IPS-18a (cell line): ENCODE results near the gene DHRSX.
"Not testable (repeated sequence)": the region's sequence is repeated elsewhere in the genome, so short reads cannot be mapped to it uniquely, and the experiment has no call there.

Experiments used
- H3K27ac ChIP-seq: one replicate; pipeline ENCODE4 v1.5.1; 2013; ENCODE audit warnings: low read length
- H3K27me3 ChIP-seq: one replicate; pipeline ENCODE4 v1.6.1; 2013; ENCODE audit warnings: mild to moderate bottlenecking, low read length; ENCODE audit not compliant: control insufficient read depth, insufficient read depth
- H3K36me3 ChIP-seq: one replicate; pipeline ENCODE4 v1.6.1; 2013; ENCODE audit warnings: low read depth, low read length; ENCODE audit not compliant: control insufficient read depth
- H3K4me1 ChIP-seq: one replicate; pipeline ENCODE4 v1.6.1; 2013; ENCODE audit warnings: low read depth, low read length; ENCODE audit not compliant: control insufficient read depth
- H3K4me3 ChIP-seq: one replicate; pipeline ENCODE4 v1.5.1; 2013; ENCODE audit warnings: low read length
- H3K9ac ChIP-seq: one replicate; pipeline ENCODE4 v1.6.1; 2013; ENCODE audit warnings: mild to moderate bottlenecking, low read length, moderate library complexity
- H3K9me3 ChIP-seq: one replicate; pipeline ENCODE4 v1.6.1; 2013; ENCODE audit warnings: low read depth, low read length; ENCODE audit not compliant: control insufficient read depth

Gene DHRSX

DNA sequence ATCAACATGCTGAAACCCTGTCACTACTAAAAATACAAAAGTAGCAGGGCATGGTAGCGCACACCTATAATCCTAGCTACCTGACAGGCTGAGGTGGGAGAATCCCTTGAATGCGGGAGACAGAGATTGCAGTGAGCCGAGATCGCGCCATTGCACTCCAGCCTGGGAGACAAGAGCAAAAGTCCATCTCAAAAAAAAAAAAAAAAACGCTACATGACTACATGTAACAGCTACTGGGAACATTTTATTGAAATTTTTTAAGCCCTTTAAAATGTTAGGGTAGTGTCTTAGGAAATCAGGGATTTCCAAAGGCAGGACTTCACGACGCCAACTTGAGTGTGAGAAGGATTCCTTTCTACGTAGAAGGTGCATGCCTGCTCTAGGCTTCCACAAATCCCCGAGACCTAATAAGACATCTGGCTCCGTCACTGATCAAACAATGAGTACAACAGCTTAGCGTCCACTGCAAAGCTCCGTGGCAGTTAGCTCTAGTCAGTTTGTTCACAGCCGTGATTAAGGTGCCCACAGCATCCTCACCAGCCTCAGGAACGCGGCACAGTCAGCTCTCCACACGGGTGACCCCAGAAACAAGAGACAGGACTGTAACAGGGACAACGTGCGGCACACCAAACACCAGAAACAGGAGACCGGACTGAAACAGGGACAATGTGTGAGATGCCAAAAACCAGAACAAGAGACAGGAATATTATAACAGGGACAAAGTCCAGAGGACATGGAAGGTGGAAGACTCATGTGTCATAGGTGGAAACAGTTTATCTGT lies 33.7 kb downstream of the DHRSX start:
- Histone ChIP-seq H3K9ac (no peak overlapping the region), H3K4me3 (no peak overlapping the region), H3K27ac (no peak overlapping the region), H3K9me3 (peaks cover 23% of the 10 kb centered on the region), H3K27me3 (no peaks in the 10 kb centered on the region), H3K36me3 (no peaks in the 10 kb centered on the region), H3K4me1 (peaks cover 6% of the 10 kb centered on the region)

GRCh38 chrX:2464677-2465166 lies 36.1 kb downstream of the DHRSX start:
- H3K9me3 ChIP-seq: peaks cover 20% of the 10 kb centered on the region
- H3K27me3 ChIP-seq: no peaks in the 10 kb centered on the region
- H3K4me1 ChIP-seq: peaks cover 6% of the 10 kb centered on the region
- no peak overlapping the region for H3K27ac ChIP-seq
- no peaks in the 10 kb centered on the region for H3K36me3 ChIP-seq
- H3K4me3 ChIP-seq: no peak overlapping the region
- no peak overlapping the region for H3K9ac ChIP-seq

DNA sequence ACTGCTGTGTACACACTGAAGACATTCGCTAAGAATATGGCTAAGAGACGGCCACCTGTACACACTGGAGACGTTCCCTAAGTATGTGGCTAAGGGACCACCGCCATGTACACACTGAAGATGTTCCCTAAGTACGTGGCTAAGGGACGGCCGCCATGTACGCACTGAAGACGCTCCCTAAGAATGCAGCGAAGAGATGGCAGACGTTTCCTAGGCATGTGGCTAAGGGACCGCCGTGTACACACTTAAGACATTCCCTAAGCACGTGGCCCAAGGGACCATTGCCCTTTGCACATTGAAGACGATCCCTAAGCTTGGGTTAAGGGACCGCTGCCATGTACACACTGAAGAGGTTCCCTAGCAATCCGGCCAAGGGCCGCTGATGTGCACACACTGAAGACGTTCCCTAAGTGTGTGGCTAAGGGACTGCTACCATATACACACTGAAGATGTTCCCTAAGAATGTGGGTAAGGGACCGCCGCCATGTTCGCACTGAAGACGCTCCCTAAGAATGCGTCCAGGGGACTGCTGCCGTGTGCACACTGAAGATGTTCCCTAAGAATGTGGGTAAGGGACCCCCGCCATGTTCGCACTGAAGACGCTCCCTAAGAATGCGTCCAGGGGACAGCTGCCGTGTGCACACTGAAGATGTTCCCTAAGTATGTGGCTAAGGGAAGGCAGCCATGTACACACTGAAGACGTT lies 36.7 kb downstream of the DHRSX start:
- Histone ChIP-seq H3K4me1 (peaks cover 6% of the 10 kb centered on the region), H3K36me3 (no peaks in the 10 kb centered on the region), H3K4me3 (no peak overlapping the region), H3K27me3 (no peaks in the 10 kb centered on the region), H3K27ac (no peak overlapping the region), H3K9ac (no peak overlapping the region), H3K9me3 (peaks cover 20% of the 10 kb centered on the region)

DNA sequence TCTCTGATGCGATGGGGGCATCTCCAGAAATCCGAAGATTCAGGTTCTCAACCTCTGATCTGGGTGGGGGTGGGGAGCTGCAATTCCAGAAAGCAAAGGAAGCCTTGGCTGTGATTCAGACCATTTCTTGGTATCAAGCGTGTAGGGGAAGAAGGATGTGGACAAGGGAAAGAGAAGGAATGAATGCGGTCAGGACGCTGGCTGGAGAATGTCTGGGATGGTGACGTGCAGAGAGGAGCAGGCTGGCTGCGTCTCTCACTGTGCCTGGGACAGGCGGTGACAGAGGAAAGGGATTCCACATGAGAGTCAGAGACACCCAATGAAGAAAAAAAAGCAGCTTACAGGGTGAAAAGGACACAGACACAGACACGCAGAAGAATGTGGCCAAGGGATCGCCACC lies 37.3 kb downstream of the DHRSX start:
- not testable (repeated sequence) for H3K4me1 ChIP-seq, H3K4me3 ChIP-seq, H3K27ac ChIP-seq, H3K9ac ChIP-seq, H3K36me3 ChIP-seq, H3K27me3 ChIP-seq
- H3K9me3 ChIP-seq: peaks cover 20% of the 10 kb centered on the region

- Histone ChIP-seq H3K27ac (no peak overlapping the region), H3K4me1 (peaks cover 6% of the 10 kb centered on the region), H3K9ac (no peak overlapping the region), H3K4me3 (no peak overlapping the region), H3K36me3 (no peaks in the 10 kb centered on the region), H3K9me3 (peaks cover 20% of the 10 kb centered on the region), H3K27me3 (no peaks in the 10 kb centered on the region)
These were observed 38.0 kb downstream of the DHRSX start for GRCh38 chrX:2462780-2463179.

DNA sequence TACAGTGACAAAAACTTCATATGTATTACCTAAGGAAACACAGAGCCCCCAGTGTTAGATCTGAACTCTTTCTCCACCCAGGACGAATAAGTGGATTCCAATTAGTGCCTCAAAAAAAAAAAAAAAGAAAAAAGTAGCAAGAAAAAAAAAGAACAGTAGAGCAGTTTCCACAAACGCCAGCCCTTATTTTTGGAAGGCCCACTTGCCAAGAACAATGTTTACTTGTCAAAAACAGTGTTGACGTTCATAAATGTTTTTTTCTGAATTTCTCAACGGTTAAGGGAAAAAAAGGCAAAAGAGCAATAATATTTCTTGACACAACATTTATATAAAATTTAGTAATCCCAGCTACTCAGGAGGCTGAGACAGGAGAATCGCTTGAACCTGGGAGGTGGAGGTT lies 38.7 kb downstream of the DHRSX start:
- H3K4me1 ChIP-seq: peaks cover 6% of the 10 kb centered on the region
- H3K9me3 ChIP-seq: peaks cover 20% of the 10 kb centered on the region
- H3K36me3 ChIP-seq: no peaks in the 10 kb centered on the region
- H3K4me3 ChIP-seq: no peak overlapping the region
- H3K27me3 ChIP-seq: no peaks in the 10 kb centered on the region
- no peak overlapping the region for H3K27ac ChIP-seq
- H3K9ac ChIP-seq: no peak overlapping the region

- H3K36me3 ChIP-seq: no peaks in the 10 kb centered on the region
- H3K27me3 ChIP-seq: no peaks in the 10 kb centered on the region
- no peak overlapping the region for H3K27ac ChIP-seq
- H3K4me1 ChIP-seq: peaks cover 6% of the 10 kb centered on the region
- H3K4me3 ChIP-seq: no peak overlapping the region
- peaks cover 19% of the 10 kb centered on the region for H3K9me3 ChIP-seq
- no peak overlapping the region for H3K9ac ChIP-seq
These were observed 39.1 kb downstream of the DHRSX start for GRCh38 chrX:2461711-2462016.

- not testable (repeated sequence) for H3K4me1 ChIP-seq, H3K9ac ChIP-seq, H3K27me3 ChIP-seq, H3K4me3 ChIP-seq, H3K36me3 ChIP-seq, H3K27ac ChIP-seq
- peaks cover 15% of the 10 kb centered on the region for H3K9me3 ChIP-seq
These were observed 39.7 kb downstream of the DHRSX start for GRCh38 chrX:2460821-2461710.

DNA sequence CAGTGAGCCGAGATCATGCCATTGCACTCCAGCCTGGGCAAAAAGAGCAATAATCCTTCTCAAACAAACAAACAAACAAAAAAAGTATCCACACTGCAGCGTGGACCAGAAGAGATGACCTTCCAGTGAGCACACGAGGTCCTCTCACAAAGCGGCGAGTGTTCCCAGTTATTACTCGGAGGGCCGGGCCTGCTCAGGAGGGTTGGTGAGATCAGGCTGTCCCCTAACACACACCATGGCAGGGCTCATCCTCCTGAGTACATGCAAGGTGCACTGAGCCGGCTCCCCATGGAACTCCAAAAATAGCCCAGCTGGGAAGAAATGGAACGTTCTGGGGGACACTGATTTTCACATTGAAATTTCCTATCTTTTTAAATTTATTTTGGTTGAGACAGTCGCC lies 40.7 kb downstream of the DHRSX start:
- not testable (repeated sequence) for H3K4me3 ChIP-seq, H3K27me3 ChIP-seq, H3K36me3 ChIP-seq, H3K9me3 ChIP-seq, H3K4me1 ChIP-seq, H3K9ac ChIP-seq, H3K27ac ChIP-seq

- Histone ChIP-seq H3K27me3 (no peaks in the 10 kb centered on the region), H3K9ac (no peak overlapping the region), H3K4me1 (peaks cover 6% of the 10 kb centered on the region), H3K27ac (no peak overlapping the region), H3K4me3 (no peak overlapping the region), H3K9me3 (no peaks in the 10 kb centered on the region), H3K36me3 (no peaks in the 10 kb centered on the region)
These were observed 42.5 kb downstream of the DHRSX start for GRCh38 chrX:2458309-2458708.

GRCh38 chrX:2457289-2458133 lies 43.3 kb downstream of the DHRSX start:
- Histone ChIP-seq H3K36me3 (no peaks in the 10 kb centered on the region), H3K9me3 (no peaks in the 10 kb centered on the region), H3K27ac (no peak overlapping the region), H3K27me3 (no peaks in the 10 kb centered on the region), H3K9ac (no peak overlapping the region), H3K4me1 (no peaks in the 10 kb centered on the region), H3K4me3 (no peak overlapping the region)
